ENCODE data around the gene FUOM. TPM values are rescaled to one million over a fixed set of nuclear protein-coding genes. Genes with fewer than 3 reads are reported as not detected.

Gene FUOM
- total RNA-seq, 1 experiment from 2014 or later = 31.3 TPM

- no peak for TF ChIP-seq ZNF121 (CRISPR knock-in tag; IDR thresholded peaks at IDR 0.05)
- TF ChIP-seq GRHL2 (CRISPR knock-in tag; IDR thresholded peaks at IDR 0.05; ENCODE audit: insufficient replicate concordance, severe bottlenecking) = no peak
- TF ChIP-seq ZNF423 (CRISPR knock-in tag; IDR thresholded peaks at IDR 0.05) = no peak
- TF ChIP-seq FOXP1 (CRISPR knock-in tag; IDR thresholded peaks at IDR 0.05; ENCODE audit: borderline replicate concordance) = no peak
- no peak for TF ChIP-seq ATF6 (CRISPR knock-in tag; IDR thresholded peaks at IDR 0.05)
- TF ChIP-seq ZMAT4 (CRISPR knock-in tag; IDR thresholded peaks at IDR 0.05) = no peak
- no peak for TF ChIP-seq ZNF138 (CRISPR knock-in tag; conservative IDR thresholded peaks at IDR 0.05)
- no peak for TF ChIP-seq AFF4 (CRISPR knock-in tag; IDR thresholded peaks at IDR 0.05; ENCODE audit: borderline replicate concordance)
- TF ChIP-seq STAT6 (CRISPR knock-in tag; conservative IDR thresholded peaks at IDR 0.05; ENCODE audit: low read depth) = no peak
- TF ChIP-seq PRRX2 (CRISPR knock-in tag; IDR thresholded peaks at IDR 0.05) = no peak
Measured at GRCh38 chr10:133311570-133311969, 46.2 kb downstream of the FUOM start (continued).

GRCh38 chr10:133310789-133311188 is 47.0 kb downstream of the FUOM start:
- Mint-ChIP-seq H3K27me3 (ENCODE audit: low read depth) (peaks cover 3% of the 10 kb centered on the region; the same call in 1 of the 2 replicates), H3K36me3 (peaks cover 18% of the 10 kb centered on the region), H3K9me3 (no peaks in the 10 kb centered on the region), H3K4me1 (peaks cover 15% of the 10 kb centered on the region), H3K4me3 (no peak overlapping the region), H3K27ac (no peak overlapping the region)
- TF ChIP-seq ZNF512 (CRISPR knock-in tag; IDR thresholded peaks at IDR 0.05; ENCODE audit: borderline replicate concordance) (no peak), ZNF121 (CRISPR knock-in tag; IDR thresholded peaks at IDR 0.05) (0 out of 2 replicates have a peak, but pooled peaks have one; percentile 19), ZNF423 (CRISPR knock-in tag; IDR thresholded peaks at IDR 0.05) (no peak), E2F1 (CRISPR knock-in tag; IDR thresholded peaks at IDR 0.05) (no peak)
- ChIA-PET POLR2A (no interaction called here), CTCF (no interaction called here)
- DNase-seq (ENCODE audit: low spot score) (no peak), ATAC-seq (no peak)

Data from WTC11 (cell line).